Measurements from ENCODE around the gene GALC. TPM values are rescaled to one million over a fixed set of nuclear protein-coding genes. Genes with fewer than 3 reads are reported as not detected.

The GALC gene
- total RNA-seq, 1 experiment from 2014 or later: 8.7 TPM

DNA sequence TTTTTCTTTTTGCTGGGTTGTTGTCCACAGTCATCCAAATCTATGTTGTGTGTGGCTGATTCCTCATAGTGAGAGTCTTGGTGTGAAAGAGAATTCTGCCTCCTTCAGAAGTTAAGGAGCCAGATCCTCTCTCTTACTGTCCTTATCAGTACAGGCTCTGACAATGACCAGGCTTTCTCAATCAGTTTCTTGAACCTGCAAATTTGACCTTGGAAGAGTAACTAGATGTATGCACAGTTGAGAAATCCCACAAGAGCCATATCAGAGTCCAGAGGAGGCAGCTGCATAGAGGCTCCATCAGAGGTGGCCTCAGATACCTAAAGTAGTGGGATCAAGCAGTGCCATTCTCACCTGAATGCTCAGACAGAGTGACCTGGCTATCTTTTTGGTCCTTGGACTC is 5.5 kb upstream of the GALC start:
- no peak overlapping the region for H3K4me3 ChIP-seq (ENCODE audit: insufficient read depth, low read depth, low read length)
- no peaks in the 10 kb centered on the region for H3K36me3 ChIP-seq (replicated peaks; ENCODE audit: control insufficient read depth, insufficient read depth, low read length)
- no peaks in the 10 kb centered on the region for H3K27me3 ChIP-seq (ENCODE audit: control insufficient read depth, insufficient read depth, low read length)
- no peak for DNase-seq

DNA sequence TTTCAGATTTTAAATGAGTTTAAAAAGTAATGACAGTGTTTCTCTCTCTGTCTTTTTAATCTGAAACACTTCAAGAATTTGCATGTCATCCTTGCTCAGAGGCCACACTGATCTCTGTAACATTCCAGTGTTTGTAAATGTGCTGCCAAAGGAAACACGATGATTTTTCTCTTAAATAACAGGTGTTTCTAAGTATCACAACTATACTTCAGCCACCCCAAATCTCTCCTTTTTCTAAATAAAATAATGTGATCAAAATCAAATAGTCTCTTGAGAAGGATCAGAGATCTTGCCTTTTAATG is 3.3 kb upstream of the GALC start:
- no peak for DNase-seq
- H3K36me3 ChIP-seq (replicated peaks; ENCODE audit: control insufficient read depth, insufficient read depth, low read length): no peaks in the 10 kb centered on the region
- no peak overlapping the region for H3K4me3 ChIP-seq (ENCODE audit: insufficient read depth, low read depth, low read length)
- no peaks in the 10 kb centered on the region for H3K27me3 ChIP-seq (ENCODE audit: control insufficient read depth, insufficient read depth, low read length)

DNA sequence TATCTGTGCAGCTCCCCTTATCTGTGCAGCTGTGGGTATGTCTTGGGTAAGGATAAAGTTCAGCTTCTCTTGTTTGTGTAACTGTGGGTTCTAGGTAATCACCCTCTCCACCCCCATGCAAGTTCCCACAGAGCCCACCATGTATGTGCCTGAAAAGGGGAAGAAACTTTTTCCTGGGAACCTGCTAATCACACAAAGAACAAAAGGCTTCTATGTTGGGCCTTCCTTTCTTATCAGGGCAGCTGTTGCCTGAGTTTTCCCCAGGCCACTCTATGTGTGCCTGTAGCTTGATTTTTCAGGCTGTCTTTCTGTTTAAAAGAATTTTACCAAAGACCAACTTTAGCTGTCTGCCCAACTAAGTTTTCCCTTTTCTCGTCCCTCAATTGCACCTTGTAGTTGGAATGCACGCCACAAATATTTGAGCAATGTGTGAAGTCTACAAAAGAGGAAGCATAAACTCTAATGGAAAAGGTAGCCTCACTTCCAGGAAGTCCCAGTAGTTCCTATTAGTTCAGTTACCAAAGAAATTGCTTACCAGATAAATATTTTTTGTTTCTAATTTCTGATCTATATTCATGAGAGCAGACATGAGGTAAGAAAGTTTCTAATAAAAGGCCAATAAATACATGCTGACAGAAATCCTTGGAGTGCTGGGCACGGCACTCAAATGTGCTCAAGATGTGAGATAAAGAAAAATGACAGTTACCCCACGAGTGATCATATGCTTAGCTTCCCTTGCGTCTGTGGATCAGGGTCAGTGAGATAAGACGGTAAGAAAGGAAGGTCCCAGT is 2.7 kb upstream of the GALC start:
- Histone ChIP-seq H3K36me3 (replicated peaks; ENCODE audit: control insufficient read depth, insufficient read depth, low read length) (no peaks in the 10 kb centered on the region), H3K27me3 (ENCODE audit: control insufficient read depth, insufficient read depth, low read length) (no peaks in the 10 kb centered on the region), H3K4me3 (ENCODE audit: insufficient read depth, low read depth, low read length) (no peak overlapping the region)
- DNase-seq: no peak

DNA sequence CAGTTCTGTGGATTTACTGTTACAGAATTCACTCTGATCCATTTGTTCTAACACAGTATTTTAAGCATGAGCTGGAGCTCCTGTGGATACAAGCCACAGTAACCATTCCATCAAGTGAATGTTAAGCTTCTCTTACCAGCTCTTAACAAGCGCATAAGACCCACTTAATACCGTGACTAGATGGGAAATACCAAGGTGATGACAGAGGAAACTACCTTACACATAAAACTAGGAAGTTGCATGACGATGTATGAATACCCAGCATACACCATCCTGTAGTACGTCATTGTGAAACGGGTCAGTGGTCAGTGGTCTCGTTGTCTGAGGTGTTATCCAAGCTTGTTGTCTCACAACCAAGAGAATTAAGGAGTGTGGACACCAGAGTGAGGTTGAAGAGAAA is 2.0 kb upstream of the GALC start:
- H3K27me3 ChIP-seq (ENCODE audit: control insufficient read depth, insufficient read depth, low read length): no peaks in the 10 kb centered on the region
- DNase-seq: no peak
- no peak overlapping the region for H3K4me3 ChIP-seq (ENCODE audit: insufficient read depth, low read depth, low read length)
- no peaks in the 10 kb centered on the region for H3K36me3 ChIP-seq (replicated peaks; ENCODE audit: control insufficient read depth, insufficient read depth, low read length)

DNA sequence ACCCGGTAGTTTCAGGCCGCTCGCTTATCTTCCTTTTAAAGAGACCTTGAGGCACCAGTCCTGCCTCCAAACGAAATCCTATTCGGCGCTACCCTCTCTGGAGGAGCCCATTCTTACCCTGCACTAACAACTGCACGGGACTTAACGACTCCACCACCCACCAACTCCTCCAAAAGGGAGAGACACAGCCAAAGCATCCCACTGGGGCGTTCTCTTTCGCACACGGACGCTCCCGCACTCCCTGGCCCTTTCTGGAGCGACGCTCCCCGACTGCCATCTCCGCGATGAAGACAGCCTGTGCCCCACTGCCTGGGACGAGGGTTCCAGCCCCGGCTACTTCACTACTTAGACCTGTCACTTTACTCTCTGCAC is 650 bp downstream of the GALC start:
- H3K4me3 ChIP-seq (ENCODE audit: insufficient read depth, low read depth, low read length): peak overlapping the region; percentile 55
- peak; percentile 71 for DNase-seq
- no peaks in the 10 kb centered on the region for H3K36me3 ChIP-seq (replicated peaks; ENCODE audit: control insufficient read depth, insufficient read depth, low read length)
- no peaks in the 10 kb centered on the region for H3K27me3 ChIP-seq (ENCODE audit: control insufficient read depth, insufficient read depth, low read length)

DNA sequence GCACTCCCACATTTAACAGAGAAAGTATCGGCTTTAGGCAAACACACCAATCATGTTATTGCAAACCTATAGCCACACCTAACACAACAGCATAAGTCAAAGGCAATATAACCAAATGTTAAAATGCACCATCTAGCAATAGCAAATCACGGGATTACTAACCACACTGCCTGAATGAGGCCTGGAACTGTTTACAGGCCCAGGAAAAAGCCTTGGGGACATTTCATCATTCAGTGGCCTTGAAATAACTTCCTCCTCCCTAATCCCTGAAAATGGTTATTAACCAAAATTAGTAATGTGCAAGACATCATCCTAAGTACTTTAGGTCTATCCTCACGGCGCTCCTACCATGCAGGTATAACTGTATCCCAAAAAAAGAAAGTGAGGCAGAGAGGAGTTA is 2.3 kb downstream of the GALC start:
- H3K27me3 ChIP-seq (ENCODE audit: control insufficient read depth, insufficient read depth, low read length): no peaks in the 10 kb centered on the region
- no peak overlapping the region for H3K4me3 ChIP-seq (ENCODE audit: insufficient read depth, low read depth, low read length)
- no peak for DNase-seq

DNA sequence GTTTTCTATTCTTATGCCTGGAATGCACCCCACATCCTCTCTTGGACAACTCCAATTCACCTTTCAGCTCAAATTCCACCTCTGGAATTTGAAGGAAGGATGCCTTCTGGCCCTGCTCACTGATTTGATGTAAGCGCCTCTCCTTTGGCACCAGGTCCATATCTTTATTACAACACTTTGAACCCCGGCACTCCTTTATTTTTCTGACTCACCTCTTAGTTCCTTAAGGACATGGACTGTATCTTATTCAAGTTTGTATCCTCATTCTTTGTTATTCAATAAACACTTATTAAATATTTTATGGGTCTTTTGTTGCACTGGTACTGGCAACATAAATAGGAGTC is 3.1 kb downstream of the GALC start:
- DNase-seq: no peak

More for the DNA sequence above, 2.3 kb downstream of the GALC start:
- H3K36me3 ChIP-seq (replicated peaks; ENCODE audit: control insufficient read depth, insufficient read depth, low read length): no peaks in the 10 kb centered on the region

DNA sequence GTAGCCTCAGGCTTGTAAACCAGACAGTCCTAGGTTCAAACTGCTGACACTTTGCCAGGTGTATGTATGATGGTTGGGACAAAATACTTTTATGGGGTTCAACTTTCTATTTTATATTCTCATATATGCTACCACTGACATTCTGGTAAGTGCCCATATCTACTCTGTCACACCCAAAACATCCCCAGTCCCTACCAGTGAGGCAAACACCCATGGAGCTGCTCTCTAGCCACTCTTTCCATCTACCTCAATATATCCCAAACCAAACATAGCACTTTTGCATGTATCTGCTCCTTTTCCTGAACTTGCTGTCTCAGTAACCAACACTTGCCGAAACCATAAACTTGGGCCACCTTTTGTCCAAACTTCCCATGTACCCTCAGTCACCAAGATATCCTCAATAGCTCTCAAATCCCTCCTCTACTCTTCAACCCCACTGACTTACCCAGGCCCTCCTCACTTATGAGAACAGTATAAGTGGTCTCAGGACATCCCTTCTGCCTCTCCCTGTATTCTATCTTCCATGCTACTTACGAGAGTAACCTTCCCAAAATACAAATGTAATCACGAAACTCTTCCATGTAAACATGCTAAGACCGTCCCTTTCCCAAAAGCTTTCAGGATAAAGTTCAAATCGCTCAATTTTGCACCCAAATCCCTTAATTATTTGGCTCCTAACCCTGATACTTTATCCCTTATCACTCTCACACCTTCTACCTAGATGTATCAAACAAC is 3.6 kb downstream of the GALC start:
- no peaks in the 10 kb centered on the region for H3K36me3 ChIP-seq (replicated peaks; ENCODE audit: control insufficient read depth, insufficient read depth, low read length)
- H3K4me3 ChIP-seq (ENCODE audit: insufficient read depth, low read depth, low read length): no peak overlapping the region
- no peaks in the 10 kb centered on the region for H3K27me3 ChIP-seq (ENCODE audit: control insufficient read depth, insufficient read depth, low read length)
- no peak for DNase-seq

More for the DNA sequence above, 3.1 kb downstream of the GALC start:
- Histone ChIP-seq H3K4me3 (ENCODE audit: insufficient read depth, low read depth, low read length) (no peak overlapping the region), H3K36me3 (replicated peaks; ENCODE audit: control insufficient read depth, insufficient read depth, low read length) (no peaks in the 10 kb centered on the region), H3K27me3 (ENCODE audit: control insufficient read depth, insufficient read depth, low read length) (no peaks in the 10 kb centered on the region)

DNA sequence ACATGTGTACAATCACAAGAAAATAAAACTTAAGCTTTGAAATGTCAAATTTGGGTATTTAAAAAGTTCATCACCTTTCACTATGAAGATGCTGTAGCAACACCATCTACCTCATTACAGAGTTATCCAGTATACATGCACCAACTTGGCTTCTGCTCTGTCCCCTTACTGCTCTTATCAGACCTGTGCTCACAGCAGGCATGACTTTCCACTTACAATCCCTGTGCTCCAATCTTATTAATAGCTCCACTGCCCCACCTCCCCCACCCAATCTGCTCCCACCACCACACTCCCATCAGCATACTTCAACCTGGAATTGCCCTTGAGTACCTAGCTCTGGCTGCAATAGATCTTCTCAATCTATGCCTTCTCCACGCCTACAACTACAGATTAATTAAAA is 13.3 kb downstream of the GALC start:
- Histone ChIP-seq H3K36me3 (replicated peaks; ENCODE audit: control insufficient read depth, insufficient read depth, low read length) (no peaks in the 10 kb centered on the region), H3K4me3 (ENCODE audit: insufficient read depth, low read depth, low read length) (no peak overlapping the region), H3K27me3 (ENCODE audit: control insufficient read depth, insufficient read depth, low read length) (no peaks in the 10 kb centered on the region)
- DNase-seq: no peak

DNA sequence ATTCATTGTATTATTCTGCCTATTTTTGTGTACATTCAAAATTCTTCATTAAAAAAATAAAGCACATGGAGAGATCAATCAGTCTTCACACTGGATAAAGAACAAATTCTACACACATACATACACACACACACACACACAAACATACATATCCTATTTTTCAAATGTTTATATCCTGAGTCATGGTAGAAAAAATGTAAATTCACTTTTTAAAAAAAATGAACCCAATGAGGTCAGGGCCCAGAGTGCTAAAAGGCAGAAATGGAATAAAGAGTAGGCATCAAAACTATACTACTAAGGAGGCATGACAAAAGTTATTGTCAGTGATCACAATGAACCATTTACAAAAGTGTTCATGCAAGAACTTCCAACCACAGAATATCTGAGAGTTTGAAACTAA is 17.3 kb downstream of the GALC start:
- H3K4me3 ChIP-seq (ENCODE audit: insufficient read depth, low read depth, low read length): no peak overlapping the region
- H3K27me3 ChIP-seq (ENCODE audit: control insufficient read depth, insufficient read depth, low read length): no peaks in the 10 kb centered on the region
- H3K36me3 ChIP-seq (replicated peaks; ENCODE audit: control insufficient read depth, insufficient read depth, low read length): no peaks in the 10 kb centered on the region
- no peak for DNase-seq

DNA sequence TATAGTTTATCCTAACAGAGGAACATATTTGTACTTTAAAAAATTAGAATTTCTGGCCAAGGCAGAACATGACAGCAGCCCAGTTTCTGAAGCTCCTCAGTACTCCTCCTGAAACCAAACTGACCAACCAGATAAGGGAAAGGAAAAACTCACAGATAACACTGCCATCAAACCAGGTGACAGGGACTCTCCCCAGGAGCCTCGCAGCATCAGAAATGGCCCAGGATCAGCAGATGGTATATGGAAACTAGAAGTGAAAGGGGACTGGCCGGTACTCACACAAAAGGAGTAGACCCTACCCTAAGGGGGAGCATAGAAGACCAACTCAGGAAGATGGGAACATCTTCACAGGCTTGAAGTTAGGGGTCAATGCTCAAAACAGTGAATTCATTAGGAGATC is 22.0 kb downstream of the GALC start:
- Histone ChIP-seq H3K27me3 (ENCODE audit: control insufficient read depth, insufficient read depth, low read length) (no peaks in the 10 kb centered on the region), H3K4me3 (ENCODE audit: insufficient read depth, low read depth, low read length) (no peak overlapping the region), H3K36me3 (replicated peaks; ENCODE audit: control insufficient read depth, insufficient read depth, low read length) (no peaks in the 10 kb centered on the region)
- DNase-seq: no peak

DNA sequence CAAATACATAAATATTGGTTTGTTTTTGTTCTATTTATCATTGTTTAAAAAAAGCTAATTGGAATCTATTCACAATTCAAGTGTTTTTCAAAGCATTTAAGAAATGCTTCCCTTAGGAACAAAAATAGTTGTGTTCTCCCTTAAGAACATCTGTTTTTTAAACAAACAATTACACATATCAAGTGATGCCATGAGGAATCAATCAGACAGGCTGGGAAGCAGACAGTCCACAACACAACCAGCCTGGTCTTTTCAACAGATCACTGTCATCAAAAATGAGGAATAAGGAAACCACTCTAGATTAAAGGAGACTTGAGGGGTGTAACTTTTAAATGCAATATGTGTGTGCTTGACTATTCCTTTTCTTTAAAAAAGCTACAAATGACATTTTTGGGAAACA is 25.5 kb downstream of the GALC start:
- no peaks in the 10 kb centered on the region for H3K36me3 ChIP-seq (replicated peaks; ENCODE audit: control insufficient read depth, insufficient read depth, low read length)
- no peak for DNase-seq
- H3K27me3 ChIP-seq (ENCODE audit: control insufficient read depth, insufficient read depth, low read length): no peaks in the 10 kb centered on the region
- no peak overlapping the region for H3K4me3 ChIP-seq (ENCODE audit: insufficient read depth, low read depth, low read length)

DNA sequence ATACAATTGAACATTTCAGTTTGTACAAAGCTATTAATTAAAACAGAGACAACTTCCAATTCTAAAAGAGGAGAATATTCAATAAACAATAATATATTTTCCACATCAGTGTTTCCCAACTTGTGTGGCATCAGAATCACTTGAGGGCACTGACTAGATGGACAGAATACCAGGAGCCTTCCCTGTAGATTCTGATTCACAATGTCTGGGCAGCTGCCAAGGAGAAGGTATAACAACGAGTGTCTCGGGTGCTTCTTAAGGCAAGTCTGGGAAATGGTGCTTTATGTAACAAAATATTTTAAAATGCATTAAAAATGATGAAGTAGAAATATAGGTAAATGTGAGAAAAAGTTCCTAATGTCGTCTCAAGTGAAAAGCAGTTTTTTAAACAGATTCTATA is 26.2 kb downstream of the GALC start:
- DNase-seq: no peak
- Histone ChIP-seq H3K4me3 (ENCODE audit: insufficient read depth, low read depth, low read length) (no peak overlapping the region), H3K27me3 (ENCODE audit: control insufficient read depth, insufficient read depth, low read length) (no peaks in the 10 kb centered on the region), H3K36me3 (replicated peaks; ENCODE audit: control insufficient read depth, insufficient read depth, low read length) (no peaks in the 10 kb centered on the region)

DNA sequence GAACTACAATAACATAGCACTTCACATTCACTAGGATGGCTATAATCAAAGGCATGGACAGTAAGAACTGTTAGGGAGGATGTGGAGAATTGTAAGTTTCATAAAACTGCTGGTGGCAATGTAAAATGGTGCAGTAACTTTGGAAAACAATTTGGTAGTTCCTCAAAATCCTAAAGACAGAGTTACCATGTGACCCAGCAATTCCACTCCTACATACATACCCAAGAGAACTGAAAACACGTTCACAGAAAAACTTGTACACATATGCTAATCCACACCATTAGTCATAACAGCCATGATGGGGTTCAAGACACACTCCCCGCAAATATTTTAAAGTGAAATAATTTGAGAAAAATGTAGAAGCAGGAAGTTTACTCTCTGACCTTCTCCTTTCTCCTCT is 31.7 kb downstream of the GALC start:
- no peak overlapping the region for H3K4me3 ChIP-seq (ENCODE audit: insufficient read depth, low read depth, low read length)
- no peaks in the 10 kb centered on the region for H3K36me3 ChIP-seq (replicated peaks; ENCODE audit: control insufficient read depth, insufficient read depth, low read length)
- no peaks in the 10 kb centered on the region for H3K27me3 ChIP-seq (ENCODE audit: control insufficient read depth, insufficient read depth, low read length)
- DNase-seq: no peak

DNA sequence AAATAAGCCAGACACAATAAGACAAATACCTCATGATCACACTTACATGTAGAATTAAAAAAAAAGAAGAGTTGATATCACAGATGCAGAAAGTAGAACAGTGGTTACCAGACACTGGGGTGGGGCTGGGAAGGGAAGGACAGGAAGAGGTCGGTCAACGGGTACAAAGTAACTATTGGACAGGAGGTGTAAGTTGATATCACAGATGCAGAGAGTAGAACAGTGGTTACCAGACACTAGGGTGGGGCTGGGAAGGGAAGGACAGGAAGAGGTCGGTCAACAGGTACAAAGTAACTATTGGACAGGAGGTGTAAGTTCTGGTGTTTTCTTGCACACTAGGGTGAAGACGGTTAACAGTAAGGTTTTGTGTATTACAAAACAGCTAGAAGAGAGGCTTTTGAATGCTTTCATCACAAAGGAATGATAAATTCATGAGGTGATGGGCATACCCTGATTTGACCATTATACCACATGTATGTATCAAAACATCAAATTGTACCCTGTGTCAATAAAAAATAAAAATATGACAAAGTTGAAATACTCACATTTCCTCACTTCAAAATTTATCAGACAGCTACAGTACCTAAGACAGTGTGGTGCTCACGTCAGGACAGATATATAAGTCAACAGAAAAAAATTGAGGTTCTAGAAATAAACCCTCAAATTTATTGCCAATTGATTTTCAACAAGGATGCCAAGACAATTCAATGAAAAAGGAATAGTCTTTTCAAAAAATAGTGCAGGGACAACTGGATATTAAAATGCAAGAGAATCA is 32.8 kb downstream of the GALC start:
- H3K36me3 ChIP-seq (replicated peaks; ENCODE audit: control insufficient read depth, insufficient read depth, low read length): no peaks in the 10 kb centered on the region
- no peaks in the 10 kb centered on the region for H3K27me3 ChIP-seq (ENCODE audit: control insufficient read depth, insufficient read depth, low read length)
- no peak for DNase-seq
- no peak overlapping the region for H3K4me3 ChIP-seq (ENCODE audit: insufficient read depth, low read depth, low read length)

Measured in H7 (cell line).